GM18511 (cell line): ENCODE measurements around the gene RALBP1.

ENCODE experiments used
- ATAC-seq: cut with Tn5 transposase; IDR thresholded peaks from one replicate; pipeline ENCODE4 v1.9.1; 2021; ENCODE audit warnings: mild to moderate bottlenecking, moderate library complexity; ENCODE audit not compliant: unreplicated experiment

Gene RALBP1

GRCh38 chr18:9506046-9506792 lies 30.9 kb downstream of the RALBP1 start:
- no peak for ATAC-seq

- ATAC-seq, result no peak
Measured at GRCh38 chr18:9507565-9508088, 32.3 kb downstream of the RALBP1 start.

- no peak for ATAC-seq
Measured at GRCh38 chr18:9508446-9509025, 33.2 kb downstream of the RALBP1 start.

- no peak for ATAC-seq
Measured at GRCh38 chr18:9513971-9514512, 38.7 kb downstream of the RALBP1 start.

- no peak for ATAC-seq
Measured at GRCh38 chr18:9516437-9517064, 41.2 kb downstream of the RALBP1 start.

- ATAC-seq, result no peak
Measured at GRCh38 chr18:9517869-9518268, 42.6 kb downstream of the RALBP1 start.

- ATAC-seq, result no peak
Measured at GRCh38 chr18:9519399-9519798, 44.1 kb downstream of the RALBP1 start.

GRCh38 chr18:9520666-9521065 lies 45.4 kb downstream of the RALBP1 start:
- no peak for ATAC-seq

- no peak for ATAC-seq
Measured at GRCh38 chr18:9521770-9522169, 46.5 kb downstream of the RALBP1 start.

- ATAC-seq, result no peak
Measured at GRCh38 chr18:9522952-9523351, 47.6 kb downstream of the RALBP1 start.

GRCh38 chr18:9526458-9526857 lies 51.1 kb downstream of the RALBP1 start:
- no peak for ATAC-seq

GRCh38 chr18:9530226-9531009 lies 55.1 kb downstream of the RALBP1 start:
- no peak for ATAC-seq

- no peak for ATAC-seq
Measured at GRCh38 chr18:9531791-9532410, 56.6 kb downstream of the RALBP1 start.

GRCh38 chr18:9534844-9535243 lies 59.5 kb downstream of the RALBP1 start:
- no peak for ATAC-seq

- ATAC-seq, result no peak
Measured at GRCh38 chr18:9535430-9535991, 60.2 kb downstream of the RALBP1 start.

GRCh38 chr18:9536354-9537152 lies 61.2 kb downstream of the RALBP1 start:
- ATAC-seq, result no peak

GRCh38 chr18:9537677-9538076 lies 62.4 kb downstream of the RALBP1 start:
- ATAC-seq, result no peak

- no peak for ATAC-seq
Measured at GRCh38 chr18:9539283-9539682, 64.0 kb downstream of the RALBP1 start.

- no peak for ATAC-seq
Measured at GRCh38 chr18:9539938-9540337, 64.6 kb downstream of the RALBP1 start.
